Measurements from ENCODE around the gene CNTNAP5.

CNTNAP5 gene

DNA sequence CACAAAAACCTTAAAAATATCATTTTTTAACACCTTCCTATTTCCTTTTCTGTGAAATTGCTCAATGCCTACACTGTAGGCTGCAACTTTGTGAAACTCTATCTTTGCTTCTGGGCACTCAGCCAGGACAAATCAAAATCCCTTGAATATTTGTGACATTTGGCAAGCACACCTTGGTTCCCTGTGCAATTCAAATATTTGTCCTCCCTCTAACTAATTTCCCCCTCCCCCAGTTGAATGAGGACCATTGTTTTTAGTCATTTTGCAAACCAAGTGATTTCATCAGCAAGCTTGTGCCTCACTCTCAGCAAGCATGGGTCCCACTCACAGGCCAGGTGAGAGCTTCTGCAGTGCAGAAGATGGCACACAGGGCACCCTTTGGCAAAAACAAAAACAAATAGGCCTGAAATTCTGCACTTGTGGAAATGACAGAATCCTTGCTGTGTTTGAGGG, 541.5 kb downstream of the CNTNAP5 start:
- no peak for DNase-seq

DNA sequence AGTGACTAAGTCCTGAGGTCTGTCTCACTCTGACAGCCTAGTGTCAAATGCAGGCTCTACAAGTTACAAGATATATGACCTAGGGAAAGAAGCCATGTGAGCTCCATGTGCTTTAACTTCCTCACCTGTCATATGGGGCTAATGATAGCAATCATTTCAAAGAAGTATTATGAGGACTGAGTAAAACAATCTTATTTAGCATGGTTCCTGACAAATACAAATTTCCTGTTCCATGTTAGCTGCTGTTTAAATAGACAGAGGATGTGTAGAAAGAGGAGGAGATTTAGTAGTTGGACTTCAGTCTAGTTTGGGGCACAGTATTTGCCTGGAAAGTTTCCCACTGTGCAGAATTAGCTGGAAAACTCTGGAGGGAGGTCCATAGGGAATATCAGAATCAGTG, 545.8 kb downstream of the CNTNAP5 start:
- DNase-seq = no peak

DNA sequence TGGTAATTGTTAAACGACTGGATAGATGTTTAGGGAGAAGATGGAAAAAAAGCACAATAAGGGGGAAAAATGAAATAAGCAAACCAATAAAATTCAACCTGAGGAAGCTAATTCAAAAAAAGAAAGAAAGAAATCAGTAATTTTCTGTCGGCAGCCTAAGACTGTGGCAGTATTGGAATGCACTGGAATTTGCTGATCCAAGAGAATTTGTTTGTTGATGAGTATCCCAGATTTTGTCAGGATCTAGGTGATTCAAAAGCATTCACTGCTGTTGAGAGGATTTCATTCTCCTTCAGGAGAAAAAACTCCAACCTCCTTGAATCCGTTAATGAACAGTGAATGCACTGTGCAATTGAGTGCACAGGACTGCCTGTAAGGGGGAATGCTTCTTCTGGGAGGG, 546.7 kb downstream of the CNTNAP5 start:
- no peak for DNase-seq

DNA sequence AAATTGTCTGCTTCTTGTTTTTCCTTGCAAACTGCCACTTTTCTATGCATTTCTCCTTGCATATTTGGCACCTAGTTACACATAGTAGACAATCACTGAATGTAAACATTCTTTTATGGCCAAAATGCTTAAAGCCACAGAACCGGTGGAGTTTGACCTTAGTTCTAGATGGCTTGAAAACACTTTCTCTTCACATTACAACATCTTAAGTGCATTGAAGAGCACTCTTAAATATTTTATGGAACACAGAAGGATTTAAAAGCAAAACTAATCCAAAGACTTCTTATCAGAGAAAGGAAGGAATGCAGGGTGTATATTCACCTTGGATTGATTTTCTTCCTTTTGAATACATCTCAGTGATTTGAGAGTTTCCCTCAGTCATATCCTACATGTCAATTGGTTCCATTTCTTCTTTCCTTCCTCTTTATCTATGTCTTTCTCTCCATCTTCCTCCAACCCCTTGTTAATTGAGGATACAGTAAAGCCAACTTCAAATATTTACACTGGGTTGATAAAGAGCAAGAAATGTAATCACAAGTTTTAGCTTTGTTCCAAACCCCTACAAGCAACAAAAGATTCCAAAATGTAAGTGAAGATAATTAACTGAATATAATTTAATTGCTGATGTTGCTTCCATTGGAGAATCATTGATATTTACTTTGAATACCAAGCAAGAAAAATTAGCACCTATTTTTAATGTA, 548.0 kb downstream of the CNTNAP5 start:
- no peak for DNase-seq

DNA sequence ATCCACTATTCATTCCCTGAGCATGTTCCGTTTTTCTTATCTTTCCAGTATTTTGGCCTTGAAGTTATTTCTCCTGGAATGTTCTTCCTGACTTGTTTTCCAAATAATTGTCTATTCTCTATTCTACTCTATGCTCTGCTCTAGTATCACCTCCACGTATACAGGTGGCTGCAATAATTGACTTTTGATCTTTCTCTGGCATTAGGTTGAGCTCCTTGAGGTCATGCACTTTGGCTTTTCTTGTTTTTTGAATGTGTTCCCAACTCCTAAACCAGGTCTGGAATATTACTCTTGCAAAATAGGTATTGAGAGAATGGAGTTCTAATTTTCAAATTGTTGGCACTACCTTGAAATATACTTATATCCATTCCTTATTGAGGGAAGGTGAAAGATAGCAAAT, 550.4 kb downstream of the CNTNAP5 start:
- DNase-seq = no peak

DNA sequence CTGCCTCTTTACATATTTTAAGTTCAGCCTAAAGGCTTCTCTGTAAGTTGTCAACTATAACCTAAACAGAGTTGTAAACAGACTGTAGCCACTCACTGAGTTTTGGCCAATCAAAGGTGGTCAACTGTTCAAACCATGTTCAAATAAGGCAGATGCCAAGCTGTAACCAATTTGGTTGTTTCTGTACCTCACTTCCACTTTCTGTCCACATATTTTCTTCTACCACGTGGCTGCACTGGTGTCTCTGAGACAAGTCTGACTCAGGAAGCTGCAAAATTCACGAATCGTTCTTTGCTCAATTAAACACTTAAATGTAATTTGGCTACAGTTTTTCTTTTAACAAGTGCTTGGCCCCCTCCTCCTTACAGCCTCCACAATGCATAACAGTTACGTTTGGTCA, 555.2 kb downstream of the CNTNAP5 start:
- no peak for DNase-seq

DNA sequence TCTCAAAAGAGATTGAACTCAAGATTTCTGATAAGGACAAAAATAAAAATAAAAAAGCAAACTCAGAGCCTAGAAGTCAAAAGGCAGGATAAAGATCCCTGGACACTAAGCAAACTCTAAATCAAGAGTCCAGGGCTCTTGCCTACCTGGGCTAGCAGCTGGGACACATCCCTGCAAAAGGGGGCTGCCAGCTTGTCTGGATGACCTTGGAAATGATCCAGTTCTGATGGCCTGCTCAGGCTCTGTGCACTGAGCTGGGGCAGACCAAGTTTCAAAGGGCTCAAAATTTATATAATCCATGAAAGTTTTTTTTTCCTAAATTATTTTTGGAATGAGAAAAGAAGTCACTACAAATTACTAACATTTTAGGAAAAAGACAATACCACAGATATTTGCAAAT, 557.3 kb downstream of the CNTNAP5 start:
- DNase-seq = no peak

DNA sequence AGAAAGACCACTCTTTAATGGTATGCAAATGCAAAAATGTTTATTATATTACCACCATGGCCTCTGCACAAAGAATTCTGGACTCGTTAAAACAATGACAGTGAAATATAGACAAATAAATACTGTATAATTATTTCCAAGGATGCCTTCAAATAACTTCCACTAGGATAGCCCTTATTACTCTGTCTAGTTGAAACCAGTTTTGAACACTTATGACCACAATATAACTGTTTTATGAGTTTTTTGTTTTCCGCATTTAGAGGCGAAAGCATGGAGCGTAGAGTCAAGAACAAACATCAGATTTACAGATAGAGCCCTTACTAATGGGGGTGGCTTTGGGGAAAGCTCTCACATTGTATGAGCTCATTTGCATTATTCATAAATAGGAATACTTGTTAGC, 559.5 kb downstream of the CNTNAP5 start:
- DNase-seq = no peak

DNA sequence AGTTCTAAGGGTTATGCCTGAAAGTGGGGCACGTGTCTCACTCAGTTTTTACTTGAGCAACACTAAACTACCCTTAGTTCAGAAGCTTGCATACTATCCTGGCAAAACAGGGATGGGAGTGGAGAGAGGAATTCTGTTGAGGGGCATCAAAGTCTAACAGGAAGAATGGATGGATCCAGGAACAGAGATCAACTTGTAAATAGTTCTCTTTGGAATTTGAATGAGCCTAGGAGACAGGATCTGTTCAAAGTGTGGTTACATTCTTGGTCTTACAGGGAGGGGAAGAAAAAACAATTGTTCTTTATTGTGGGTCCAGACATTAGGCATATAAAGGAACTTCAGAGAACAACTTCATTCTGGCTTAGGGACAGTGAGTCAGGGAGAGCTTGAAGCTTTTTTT, 560.2 kb downstream of the CNTNAP5 start:
- no peak for DNase-seq

DNA sequence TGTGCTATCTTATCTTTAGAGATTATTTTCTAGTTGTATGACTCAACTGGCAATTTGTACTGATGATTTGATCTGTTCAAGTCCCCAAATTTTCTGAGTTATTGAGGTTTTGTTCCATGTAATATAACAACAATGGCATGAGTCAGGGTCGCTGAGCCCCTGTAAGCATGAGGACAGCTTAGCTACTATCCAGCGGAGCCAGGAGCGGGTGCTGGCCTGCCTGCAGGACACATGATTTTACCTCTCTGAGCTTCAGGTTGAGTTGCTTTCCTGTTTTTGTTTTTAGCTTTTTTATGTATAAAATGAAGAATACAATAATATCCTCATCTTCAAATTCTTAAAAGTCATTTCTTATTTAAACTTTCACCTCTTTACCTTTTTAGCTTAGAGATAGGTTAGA, 561.1 kb downstream of the CNTNAP5 start:
- DNase-seq = no peak

DNA sequence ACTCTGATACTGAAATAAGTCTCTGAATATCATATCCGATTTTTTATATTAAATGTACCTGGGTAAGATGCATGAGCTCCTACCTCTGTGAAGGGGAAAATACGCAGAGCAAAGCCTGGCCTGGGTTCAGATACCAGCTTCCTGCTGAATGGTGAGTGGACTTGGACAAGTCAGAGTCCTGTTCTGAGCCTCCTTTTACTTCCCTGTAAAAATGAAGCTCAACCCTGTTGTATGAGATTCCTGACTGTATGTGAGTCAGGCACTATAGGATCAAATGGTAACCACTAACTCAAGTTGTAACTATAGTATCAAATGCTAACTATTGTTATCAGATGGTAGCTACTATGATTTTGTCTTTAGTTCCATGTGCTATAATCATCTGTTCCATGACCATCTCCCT, 561.7 kb downstream of the CNTNAP5 start:
- DNase-seq = no peak

DNA sequence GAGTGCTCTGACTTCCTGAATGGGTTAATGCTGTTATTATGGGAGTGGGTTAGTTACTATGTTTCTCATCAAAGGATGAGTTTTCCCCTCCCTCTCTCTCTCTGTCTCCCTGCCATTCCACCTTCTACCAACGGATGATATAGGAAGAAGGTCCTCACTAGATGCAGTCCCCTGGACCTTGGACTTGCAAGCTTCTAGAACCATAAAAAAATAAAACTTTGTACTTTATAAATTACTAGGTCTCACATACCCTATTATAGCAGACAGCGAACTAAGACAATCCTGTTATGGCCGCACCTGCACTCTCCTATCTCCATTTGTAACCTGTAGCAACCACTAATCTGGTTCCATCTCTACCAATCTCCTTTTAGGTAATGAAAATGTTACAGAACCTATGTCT, 564.9 kb downstream of the CNTNAP5 start:
- DNase-seq = no peak

DNA sequence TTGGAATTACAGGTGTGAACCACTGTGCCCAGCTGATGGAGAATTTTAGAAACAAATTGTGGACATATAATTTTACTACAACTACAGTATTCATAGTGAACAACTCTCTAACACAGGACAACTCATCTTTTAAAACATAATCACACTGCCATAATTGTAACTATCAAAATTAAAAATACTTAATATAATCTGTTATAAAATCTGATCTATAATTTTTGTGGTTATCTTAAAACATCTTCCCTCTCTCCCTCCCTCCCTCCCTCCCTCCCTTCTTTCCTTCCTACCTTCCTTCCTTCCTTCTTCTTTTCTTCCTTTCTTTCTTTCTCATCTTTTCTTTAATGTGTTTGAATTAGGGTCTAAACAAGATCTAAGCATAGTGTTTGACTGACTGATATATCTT, 577.7 kb downstream of the CNTNAP5 start:
- no peak for DNase-seq

DNA sequence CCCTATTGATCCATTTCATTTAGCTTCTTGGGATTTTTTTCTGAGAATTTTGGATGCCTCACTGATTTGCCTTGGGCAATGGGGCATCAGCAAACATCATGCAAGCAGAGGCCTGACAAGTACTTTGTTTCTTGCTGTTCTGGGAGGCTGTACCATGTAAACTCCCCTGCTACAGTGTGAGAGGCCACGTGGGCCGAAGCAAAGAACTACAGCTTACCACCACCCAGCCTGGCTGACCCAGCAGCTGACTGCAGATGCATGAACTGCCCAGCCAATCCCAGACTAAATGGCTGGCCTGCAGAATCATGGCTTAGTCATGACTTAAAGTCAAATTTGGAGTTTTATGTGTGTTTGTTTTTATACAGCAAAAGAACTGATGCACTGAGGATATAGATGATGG, 579.9 kb downstream of the CNTNAP5 start:
- no peak for DNase-seq

DNA sequence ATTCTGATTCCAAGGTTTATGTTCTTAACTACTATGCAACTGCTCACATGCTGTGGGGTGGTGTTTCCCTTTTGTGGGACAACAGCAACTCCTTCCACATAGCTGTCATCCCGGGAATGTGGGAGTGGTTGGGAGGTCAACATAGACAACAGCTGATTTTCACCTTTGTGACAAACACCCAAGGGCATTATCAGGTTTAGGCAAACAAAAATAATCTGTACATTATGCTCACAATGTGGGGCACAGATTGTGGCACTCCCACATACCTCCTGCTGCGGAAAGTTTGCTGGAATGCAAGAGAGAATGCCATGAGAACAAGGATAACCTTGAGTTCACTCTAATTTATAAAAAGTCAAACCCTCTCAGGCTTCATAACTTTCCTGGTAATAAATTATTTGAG, 582.6 kb downstream of the CNTNAP5 start:
- DNase-seq = no peak

DNA sequence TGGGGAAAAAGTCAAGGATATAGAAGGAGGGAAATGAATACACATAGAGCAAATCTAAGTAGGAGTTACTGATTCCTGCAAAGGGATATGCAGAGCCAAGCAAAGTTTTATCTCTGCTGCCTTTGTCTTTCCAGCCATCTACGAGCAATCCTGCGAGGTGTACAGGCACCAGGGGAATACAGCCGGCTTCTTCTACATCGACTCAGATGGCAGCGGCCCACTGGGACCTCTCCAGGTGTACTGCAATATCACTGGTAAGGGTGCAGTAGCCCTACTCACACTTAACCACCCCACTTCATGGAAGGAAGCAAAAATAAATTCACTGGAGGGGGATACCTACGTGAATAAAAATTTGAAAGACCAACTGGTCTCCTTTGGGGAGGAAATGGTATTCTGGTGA, 584.6 kb downstream of the CNTNAP5 start:
- DNase-seq = no peak

DNA sequence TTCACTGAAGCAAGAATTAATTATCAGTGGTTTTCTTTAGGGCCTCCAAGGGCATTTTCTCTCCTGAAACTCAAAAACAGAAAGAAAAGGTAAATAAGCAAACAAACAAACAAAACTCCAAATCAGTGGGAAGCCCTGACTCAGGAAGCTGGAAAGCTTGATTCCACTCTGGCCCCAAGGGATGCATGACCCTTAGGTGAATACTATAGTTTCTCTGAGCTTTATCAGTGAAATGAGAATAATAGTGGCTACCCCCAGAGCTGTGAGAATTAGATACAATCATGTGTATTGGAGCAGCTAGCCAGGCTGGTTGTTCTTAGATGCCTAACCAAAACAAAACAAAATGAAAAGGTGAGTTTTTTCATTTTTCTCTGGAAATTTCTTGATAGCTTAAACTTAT, 585.1 kb downstream of the CNTNAP5 start:
- no peak for DNase-seq

DNA sequence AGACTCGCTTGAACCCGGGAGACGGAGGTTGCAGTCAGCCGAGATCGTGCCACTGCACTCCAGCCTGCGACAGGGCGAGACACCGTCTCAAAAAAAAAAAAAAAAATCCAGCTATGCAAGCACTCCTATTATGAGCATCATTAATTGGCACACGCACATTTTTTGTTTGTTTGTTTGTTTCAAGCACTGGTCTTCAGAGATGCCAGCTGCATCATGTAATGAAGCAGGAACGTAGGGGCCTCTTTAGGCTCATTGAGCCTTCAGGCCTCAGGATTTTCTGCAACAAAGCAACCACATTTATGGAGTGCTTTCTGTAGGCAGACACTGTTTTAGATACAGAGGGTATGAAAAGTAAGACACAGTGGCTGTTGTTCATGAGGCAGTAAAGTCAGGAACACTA, 585.8 kb downstream of the CNTNAP5 start:
- DNase-seq = no peak

DNA sequence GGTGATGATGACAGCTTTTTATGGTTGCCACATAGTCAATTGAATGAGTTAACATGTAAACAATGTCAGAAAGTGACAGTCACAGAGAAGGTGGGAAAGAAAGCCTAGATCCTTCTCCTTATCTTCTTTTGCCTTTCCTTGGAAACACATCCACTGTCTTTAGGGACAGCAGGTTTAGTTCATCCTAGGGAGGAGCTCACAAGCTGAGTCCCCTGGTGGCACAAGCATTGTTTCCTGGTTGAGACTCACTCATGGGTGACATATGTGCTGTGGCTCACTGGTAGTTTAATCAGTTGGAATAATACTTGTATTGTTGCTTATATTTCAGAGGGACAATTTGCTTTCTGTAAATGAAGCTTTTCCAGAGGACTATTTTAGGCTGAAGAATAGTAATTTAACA, 598.5 kb downstream of the CNTNAP5 start:
- no peak for DNase-seq

DNA sequence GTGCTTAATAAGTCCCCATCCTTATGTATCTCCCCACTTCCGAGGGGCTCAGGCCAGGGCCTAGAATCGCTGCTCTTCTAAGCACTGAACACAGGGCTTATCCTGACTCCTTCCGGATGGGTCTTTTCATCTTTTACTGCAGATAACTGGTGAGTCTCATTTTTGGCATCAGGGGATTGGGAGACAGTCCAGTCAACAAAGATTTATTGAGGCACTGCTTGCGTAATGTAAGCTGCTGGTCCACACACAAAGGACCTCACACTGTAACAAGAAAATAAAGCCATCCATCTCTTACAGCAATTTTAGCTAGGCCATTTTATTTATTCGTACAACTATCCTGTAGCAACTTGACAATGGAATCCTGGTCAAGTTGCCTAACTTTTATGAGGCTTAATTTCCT, 600.5 kb downstream of the CNTNAP5 start:
- no peak for DNase-seq

DNA sequence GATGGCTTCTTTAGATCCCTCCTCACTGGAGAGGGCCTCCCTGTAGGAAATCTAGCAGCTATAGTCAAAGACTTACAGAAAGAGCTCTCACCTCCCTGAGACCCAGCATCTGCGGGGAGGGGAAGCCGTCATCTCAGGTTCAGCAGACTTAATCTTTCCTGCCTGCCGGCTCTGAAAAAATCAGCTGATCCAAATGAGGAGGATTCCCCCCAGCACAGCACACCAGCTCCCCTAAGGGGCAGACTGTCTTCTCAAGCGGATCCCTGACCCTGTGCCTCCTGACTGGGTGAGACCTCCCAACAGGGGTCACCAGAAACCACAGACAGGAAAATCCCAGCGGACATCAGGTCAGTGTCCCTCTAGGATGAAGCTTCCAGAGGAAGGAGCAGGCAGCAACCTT, 601.9 kb downstream of the CNTNAP5 start:
- no peak for DNase-seq

DNA sequence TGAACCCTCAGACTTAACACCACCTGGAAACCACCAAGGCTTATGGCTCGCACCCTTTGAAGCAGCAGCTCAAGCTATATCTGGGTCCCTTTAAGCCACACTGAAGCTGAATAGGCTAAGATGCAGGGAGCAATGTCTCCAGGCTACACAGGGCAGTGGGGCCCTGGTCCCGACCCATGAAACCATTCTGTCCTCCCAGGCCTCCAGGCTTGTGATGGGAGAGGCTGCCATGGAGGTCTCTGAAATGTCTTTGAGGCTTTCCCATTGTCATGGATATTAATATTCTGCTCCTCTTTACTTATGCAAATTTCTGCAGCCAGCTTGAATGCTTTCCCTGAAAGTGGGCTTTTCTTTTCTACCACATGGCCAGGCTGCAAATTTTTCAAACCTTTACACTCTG, 608.7 kb downstream of the CNTNAP5 start:
- no peak for DNase-seq

DNA sequence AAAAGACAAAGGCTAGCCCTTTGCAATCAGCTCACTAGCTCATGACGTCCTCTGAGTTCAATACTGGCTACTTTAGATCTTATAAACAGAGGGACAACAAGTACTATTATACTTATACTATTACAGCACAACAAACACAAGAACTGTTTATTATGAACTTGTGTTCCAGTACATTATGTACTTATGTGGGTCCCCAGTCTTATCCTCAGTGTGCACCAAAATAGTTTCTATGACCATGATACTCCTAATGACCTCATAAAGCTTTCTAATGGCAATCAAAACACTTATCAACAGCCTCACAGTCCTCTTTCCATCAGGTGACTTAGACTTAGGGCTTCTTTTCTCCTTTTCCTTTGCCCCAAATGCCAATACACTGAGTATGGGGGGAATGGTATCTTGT, 614.4 kb downstream of the CNTNAP5 start:
- no peak for DNase-seq

DNA sequence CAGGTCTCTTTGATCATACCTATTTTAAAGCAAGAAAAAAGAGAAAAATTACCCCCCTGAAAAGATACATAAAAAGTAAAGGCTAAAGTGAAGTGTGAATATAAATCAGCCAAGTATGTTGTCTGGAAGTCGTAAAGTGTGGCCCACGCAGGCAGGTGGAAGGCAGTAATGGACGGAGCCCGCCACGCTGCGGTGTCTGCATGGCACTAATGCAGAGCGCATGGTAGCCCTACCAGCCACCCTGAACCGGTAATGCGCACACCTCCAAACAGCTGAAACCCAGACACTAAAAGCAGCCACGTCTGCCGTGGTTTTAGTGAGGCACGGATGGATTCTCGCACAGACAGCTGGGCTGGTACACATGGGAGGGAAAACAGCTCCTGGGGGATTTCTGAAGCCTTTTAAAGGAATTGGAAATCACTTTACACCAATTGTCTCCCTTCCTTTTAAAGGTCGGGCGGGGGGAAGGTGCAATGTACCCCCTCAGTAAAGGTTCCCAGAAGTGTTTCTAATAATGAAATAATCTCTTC, 615.2 kb downstream of the CNTNAP5 start:
- DNase-seq = no peak

DNA sequence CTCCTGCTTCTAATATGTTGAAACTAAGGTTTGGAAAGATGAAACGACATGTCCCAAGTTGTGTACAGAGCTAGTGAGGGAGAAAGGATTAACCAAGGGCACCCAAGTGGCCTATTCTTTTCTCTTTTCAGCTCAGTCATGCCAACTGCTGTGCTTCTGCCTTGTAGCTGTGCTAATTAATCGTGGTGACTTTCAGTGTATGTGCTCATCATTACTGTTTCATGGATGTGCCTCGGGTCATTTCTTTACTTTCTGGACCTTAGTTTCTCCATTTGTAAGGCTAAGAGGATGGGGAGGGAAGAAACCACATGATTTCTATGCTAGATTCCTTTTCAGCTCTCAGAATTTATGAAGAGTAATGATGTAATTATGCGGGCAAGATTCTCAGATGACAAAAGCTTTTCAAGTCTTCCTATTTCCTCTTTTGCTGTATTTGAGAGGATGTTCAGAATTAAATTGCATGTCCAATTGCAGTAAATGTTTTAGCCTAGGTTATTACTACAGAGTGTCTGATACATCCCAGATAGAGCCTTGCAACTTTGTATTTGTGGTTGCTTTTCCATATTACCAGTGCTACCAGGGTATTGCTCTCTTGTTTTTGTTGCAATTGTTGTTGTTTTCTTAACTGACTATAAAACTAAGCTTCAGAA, 621.2 kb downstream of the CNTNAP5 start:
- no peak for DNase-seq

Measured in T1000 (cell line).